Measurements from ENCODE around the gene RAB8A.

DNA sequence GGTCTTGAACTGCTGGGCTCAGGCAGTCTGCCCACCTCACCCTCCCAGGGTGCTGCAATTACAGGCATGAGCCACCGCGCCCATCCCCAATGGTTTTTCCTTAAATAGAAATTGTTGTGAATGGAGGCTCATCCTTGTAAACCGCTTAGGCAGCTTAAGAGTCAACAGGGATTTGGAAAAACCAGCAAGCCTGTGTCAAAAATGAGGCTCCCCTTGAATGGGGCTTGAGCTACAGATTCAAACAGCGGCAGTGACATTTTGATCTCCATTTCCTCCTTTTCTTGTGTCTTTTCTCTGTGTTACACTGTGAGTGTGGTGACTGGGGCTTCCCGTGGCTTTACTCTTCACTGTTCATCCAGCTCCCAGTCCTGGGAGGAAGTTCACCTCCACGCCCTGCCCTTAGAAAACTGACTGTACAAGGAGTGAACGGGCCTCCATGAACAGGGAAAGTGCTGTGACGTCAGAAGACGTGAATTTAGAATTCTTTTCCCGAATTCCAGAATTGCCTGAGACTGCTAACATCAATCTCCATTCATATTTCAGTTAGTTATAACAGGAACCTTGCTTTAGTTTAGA, 15.3 kb upstream of the RAB8A start:
- TF ChIP-seq, protein P1, sequence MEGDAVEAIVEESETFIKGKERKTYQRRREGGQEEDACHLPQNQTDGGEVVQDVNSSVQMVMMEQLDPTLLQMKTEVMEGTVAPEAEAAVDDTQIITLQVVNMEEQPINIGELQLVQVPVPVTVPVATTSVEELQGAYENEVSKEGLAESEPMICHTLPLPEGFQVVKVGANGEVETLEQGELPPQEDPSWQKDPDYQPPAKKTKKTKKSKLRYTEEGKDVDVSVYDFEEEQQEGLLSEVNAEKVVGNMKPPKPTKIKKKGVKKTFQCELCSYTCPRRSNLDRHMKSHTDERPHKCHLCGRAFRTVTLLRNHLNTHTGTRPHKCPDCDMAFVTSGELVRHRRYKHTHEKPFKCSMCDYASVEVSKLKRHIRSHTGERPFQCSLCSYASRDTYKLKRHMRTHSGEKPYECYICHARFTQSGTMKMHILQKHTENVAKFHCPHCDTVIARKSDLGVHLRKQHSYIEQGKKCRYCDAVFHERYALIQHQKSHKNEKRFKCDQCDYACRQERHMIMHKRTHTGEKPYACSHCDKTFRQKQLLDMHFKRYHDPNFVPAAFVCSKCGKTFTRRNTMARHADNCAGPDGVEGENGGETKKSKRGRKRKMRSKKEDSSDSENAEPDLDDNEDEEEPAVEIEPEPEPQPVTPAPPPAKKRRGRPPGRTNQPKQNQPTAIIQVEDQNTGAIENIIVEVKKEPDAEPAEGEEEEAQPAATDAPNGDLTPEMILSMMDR (IDR thresholded peaks at IDR 0.05; ENCODE audit: low read length): no peak
- no peak for TF ChIP-seq EZH2 (IDR thresholded peaks at IDR 0.05; ENCODE audit: borderline replicate concordance, low read length)
